Psoas muscle (tissue), 8 donors: Measurements from ENCODE around the gene EPHB2. TPM values are rescaled to one million over a fixed set of nuclear protein-coding genes. Genes with fewer than 3 reads are reported as not detected.

Experiments
- ATAC-seq, 4 donors: fragments of 200-7000 bp; cut with Tn5 transposase; one replicate each; pipeline ENCODE4 v1.9.1; 2020; ENCODE audit warnings: moderate library complexity in 3 of 4, mild to moderate bottlenecking in 2 of 4
- DNase-seq, 2 donors: peaks; one replicate each; pipeline ENCODE4 v3.0.0-alpha.2; 2020
- H3K27ac ChIP-seq: fragments of 200-600 bp; one replicate; pipeline ENCODE4 v1.8.0; 2022
- H3K27me3 ChIP-seq, 3 donors: fragments of 200-600 bp in 1 of 3; one replicate each; pipeline versions ENCODE4 v1.6.1 to v1.8.0; 2013 to 2022; ENCODE audit warnings: low read length in 2 of 3, mild to moderate bottlenecking in 2 of 3, moderate library complexity in 1 of 3; ENCODE audit not compliant: insufficient read depth in 3 of 3
- H3K36me3 ChIP-seq, 2 donors: fragments of 200-600 bp in 1 of 2; one replicate each; pipeline versions ENCODE4 v1.6.1 to v1.8.0; 2013 to 2022; ENCODE audit warnings: low read depth in 1 of 2, mild to moderate bottlenecking in 1 of 2, moderate library complexity in 1 of 2; ENCODE audit not compliant: insufficient read depth in 1 of 2
- H3K4me1 ChIP-seq: fragments of 200-600 bp; one replicate; pipeline ENCODE4 v1.8.0; 2022
- H3K4me3 ChIP-seq: fragments of 200-600 bp; one replicate; pipeline ENCODE4 v1.8.0; 2022; ENCODE audit warnings: mild to moderate bottlenecking
- H3K9me3 ChIP-seq: fragments of 200-600 bp; one replicate; pipeline ENCODE4 v1.8.0; 2022
- CTCF ChIP-seq: fragments of 200-600 bp; IDR thresholded peaks from one replicate; pipeline ENCODE4 v1.8.0; 2022; ENCODE audit warnings: antibody characterized with exemption
- WGBS, 3 donors: extraction: QIAGEN DNeasy Blood & Tissue Kit; methylation state at CpG; one replicate each; pipeline versions ENCODE4 v1.1.6 to v1.1.7; 2013; 5-methylcytosine and 5-hydroxymethylcytosine counted together
- intact Hi-C, 2 donors: fragments of 100-400 bp; cut with DNase I; formaldehyde crosslinking; loops; one replicate each; pipeline versions ENCODE4 v1.11.0 to v1.14.2; 2022
- polyA plus RNA-seq, 3 donors: library from polyadenylated mRNA; stranded (reverse); fragments of 200-250 nt; gene quantifications; one replicate each; pipeline ENCODE4 v1.2.3, GENCODE V29; 2013
- total RNA-seq, 4 donors: library from RNA; stranded (reverse); fragmentation: NEBNext Ultra II Directional in 2 of 4; extraction: Animal tissue kit (Norgen Biotek cat#: 25700) in 2 of 4; gene quantifications; one replicate each; pipeline versions ENCODE4 v1.2.1 to v1.2.4, GENCODE V29; 2021 to 2023
- donor health status: healthy with polysubstance abuse.
- donor health status: DM: no; HTN: no; CAD: no; lungs with moderate emphysema.
- donor health status: Bipolar disorder and iron deficiency.
- donor health status: healthy.
- donor health status: DM: yes; HTN: yes; CAD: no.
- donor health status: DM: no; HTN: no; CAD: no.
- donor health status: DM: no; HTN: no; CAD: no.
- donor health status: DM: yes; HTN: yes; CAD: no.

The EPHB2 gene
- total and polyA plus RNA-seq, 7 donors = 0.06 to 2.1 (median 0.48) TPM; not detected in 1

GRCh38 chr1:22966309-22966708 lies 255.7 kb downstream of the EPHB2 start:
- peaks cover 0 to 40% (median 2%) of the 10 kb centered on the region in 3 donors for H3K27me3 ChIP-seq
- WGBS, 3 donors = 75 to 80% (median 79%) methylated on average over 5 of the region's 5 CpGs
- intact Hi-C loops = loop anchor here in 1 of 2 donors (10.0 kb wide), 1 partner anchor 262 kb away; no protein-coding TSS in a partner anchor
- H3K4me3 ChIP-seq = no peak overlapping the region
- no peak overlapping the region for H3K27ac ChIP-seq
- ATAC-seq = no peak
- no peak for DNase-seq
- no peaks in the 10 kb centered on the region for H3K36me3 ChIP-seq
- peaks cover 4% of the 10 kb centered on the region for H3K9me3 ChIP-seq
- no peak for TF ChIP-seq CTCF
- no peaks in the 10 kb centered on the region for H3K4me1 ChIP-seq

GRCh38 chr1:22967833-22968232 lies 257.2 kb downstream of the EPHB2 start:
- H3K27ac ChIP-seq = no peak overlapping the region
- H3K4me1 ChIP-seq = no peaks in the 10 kb centered on the region
- H3K27me3 ChIP-seq = peaks cover 0 to 55% (median 4%) of the 10 kb centered on the region in 3 donors
- H3K9me3 ChIP-seq = peaks cover 4% of the 10 kb centered on the region
- intact Hi-C loops = loop anchor here in 1 of 2 donors (10.0 kb wide), 1 partner anchor 263 kb away; no protein-coding TSS in a partner anchor
- no peak for ATAC-seq
- no peaks in the 10 kb centered on the region for H3K36me3 ChIP-seq
- H3K4me3 ChIP-seq = no peak overlapping the region
- DNase-seq = no peak
- TF ChIP-seq CTCF = no peak
- WGBS, 3 donors = 50 to 53% (median 51%) methylated on average over 2 of the region's 2 CpGs

- 5 to 9% (median 6%) methylated on average over 5 of the region's 5 CpGs for WGBS, 3 donors
- peaks cover 4% of the 10 kb centered on the region for H3K9me3 ChIP-seq
These were observed 258.7 kb downstream of the EPHB2 start for GRCh38 chr1:22969304-22969709.

GRCh38 chr1:22970096-22970495 lies 259.5 kb downstream of the EPHB2 start:
- no peak for ATAC-seq
- 87 to 93% (median 91%) methylated on average over 2 of the region's 2 CpGs for WGBS, 3 donors
- DNase-seq = no peak
- H3K27me3 ChIP-seq = peaks cover 0 to 60% (median 6%) of the 10 kb centered on the region in 3 donors
- peaks cover 4% of the 10 kb centered on the region for H3K9me3 ChIP-seq
- H3K4me3 ChIP-seq = no peak overlapping the region
- no peak overlapping the region for H3K27ac ChIP-seq
- TF ChIP-seq CTCF = no peak
- intact Hi-C loops = loop anchor here in 1 of 2 donors (10.0 kb wide), 2 partner anchors 125 to 305 kb away; no protein-coding TSS in a partner anchor
- H3K36me3 ChIP-seq = no peaks in the 10 kb centered on the region
- H3K4me1 ChIP-seq = no peaks in the 10 kb centered on the region

More at GRCh38 chr1:22969304-22969709, 258.7 kb downstream of the EPHB2 start:
- ATAC-seq = no peak
- no peak overlapping the region for H3K27ac ChIP-seq
- H3K4me3 ChIP-seq = no peak overlapping the region
- intact Hi-C loops = loop anchor here in 1 of 2 donors (10.0 kb wide), 1 partner anchor 265 kb away; no protein-coding TSS in a partner anchor
- H3K36me3 ChIP-seq = no peaks in the 10 kb centered on the region
- no peak for TF ChIP-seq CTCF
- H3K4me1 ChIP-seq = no peaks in the 10 kb centered on the region
- DNase-seq = no peak
- peaks cover 0 to 62% (median 4%) of the 10 kb centered on the region in 3 donors for H3K27me3 ChIP-seq

Other genes starting within 250 kb of the EPHB2 start
- gene EPHA8, start 147.3 kb upstream of the EPHB2 start, total RNA-seq = not detected
- gene EPHA8, start 147.3 kb upstream of the EPHB2 start, polyA plus RNA-seq = under 1 TPM in 2 of 3 donors, not detected in 1; 0.01 to 0.03 TPM
- 10 to 100 TPM; 18.7 to 36.8 (median 33.9) TPM for gene C1QA, start 74.2 kb upstream of the EPHB2 start, total RNA-seq
- 10 to 100 TPM; 15.8 to 29.9 (median 16.2) TPM for gene C1QA, start 74.2 kb upstream of the EPHB2 start, polyA plus RNA-seq
- gene C1QC, start 67.2 kb upstream of the EPHB2 start, total RNA-seq = 10 to 100 TPM; 24.2 to 39.1 (median 32.3) TPM
- gene C1QC, start 67.2 kb upstream of the EPHB2 start, polyA plus RNA-seq = 10 to 100 TPM in 2 of 3 donors, 1 to 10 TPM in 1; 8.7 to 23.1 (median 10.4) TPM
- 10 to 100 TPM; 22.6 to 47.6 (median 30.0) TPM for gene C1QB, start 57.6 kb upstream of the EPHB2 start, total RNA-seq
- gene C1QB, start 57.6 kb upstream of the EPHB2 start, polyA plus RNA-seq = 10 to 100 TPM; 14.8 to 38.2 (median 16.3) TPM